ENCODE measurements around the gene PLAC8L1.
"Not testable (repeated sequence)": the region's sequence is repeated elsewhere in the genome, so short reads cannot be mapped to it uniquely, and the experiment has no call there.

GRCh38 chr5:146117216-146117615 is 11.8 kb upstream of the PLAC8L1 start:
- TF ChIP-seq EZH2 (IDR thresholded peaks at IDR 0.05); POLR2AphosphoS5 (IDR thresholded peaks at IDR 0.05; ENCODE audit: borderline replicate concordance, low read depth, low read length); FOXP2 (optimal IDR thresholded peaks at IDR 0.05; ENCODE audit: control extremely low read depth, extremely low read length, insufficient read depth): not testable (repeated sequence)
